Activated naive CD4-positive, alpha-beta T cell treated with anti-CD3 and anti-CD28 coated beads, Interleukin-2, amount 50 U/mL, for 24 hours (primary cell): Measurements from ENCODE around the gene CD300E.
"Not testable (repeated sequence)": the region's sequence is repeated elsewhere in the genome, so short reads cannot be mapped to it uniquely, and the experiment has no call there.

Source experiments
- H3K27ac Mint-ChIP-seq: one replicate; pipeline ENCODE4 v1.8.0; 2021; ENCODE audit warnings: mild to moderate bottlenecking, mixed read lengths
- H3K27me3 Mint-ChIP-seq: one replicate; pipeline ENCODE4 v1.8.0; 2021; ENCODE audit warnings: mixed read lengths
- H3K36me3 Mint-ChIP-seq: one replicate; pipeline ENCODE4 v1.8.0; 2021; ENCODE audit warnings: mixed read lengths
- H3K4me1 Mint-ChIP-seq: one replicate; pipeline ENCODE4 v1.8.0; 2021; ENCODE audit warnings: mixed read lengths
- H3K4me3 Mint-ChIP-seq: one replicate; pipeline ENCODE4 v1.8.0; 2021; ENCODE audit warnings: mild to moderate bottlenecking, mixed read lengths
- H3K9me3 Mint-ChIP-seq: one replicate; pipeline ENCODE4 v1.8.0; 2021; ENCODE audit warnings: mixed read lengths

Gene CD300E

DNA sequence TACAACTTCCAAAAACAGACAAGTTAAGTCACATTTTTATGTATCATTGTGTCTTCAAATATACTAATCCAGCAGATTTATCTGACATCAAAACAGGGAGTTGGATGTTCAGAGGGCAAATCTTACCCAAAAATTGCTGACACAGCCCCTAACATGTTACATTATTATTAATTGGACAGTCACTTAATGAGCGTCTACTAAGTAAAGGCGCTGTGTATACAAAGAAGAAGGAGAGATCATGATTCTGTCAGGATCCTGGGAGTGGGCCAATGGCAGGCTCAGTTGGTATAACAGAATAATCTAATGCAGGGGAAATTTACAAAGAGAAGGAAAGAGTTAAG is 18.4 kb upstream of the CD300E start:
- Mint-ChIP-seq H3K9me3 (no peaks in the 10 kb centered on the region), H3K36me3 (no peaks in the 10 kb centered on the region), H3K27ac (no peak overlapping the region), H3K27me3 (peaks cover 6% of the 10 kb centered on the region), H3K4me3 (no peak overlapping the region), H3K4me1 (peaks cover 9% of the 10 kb centered on the region)

DNA sequence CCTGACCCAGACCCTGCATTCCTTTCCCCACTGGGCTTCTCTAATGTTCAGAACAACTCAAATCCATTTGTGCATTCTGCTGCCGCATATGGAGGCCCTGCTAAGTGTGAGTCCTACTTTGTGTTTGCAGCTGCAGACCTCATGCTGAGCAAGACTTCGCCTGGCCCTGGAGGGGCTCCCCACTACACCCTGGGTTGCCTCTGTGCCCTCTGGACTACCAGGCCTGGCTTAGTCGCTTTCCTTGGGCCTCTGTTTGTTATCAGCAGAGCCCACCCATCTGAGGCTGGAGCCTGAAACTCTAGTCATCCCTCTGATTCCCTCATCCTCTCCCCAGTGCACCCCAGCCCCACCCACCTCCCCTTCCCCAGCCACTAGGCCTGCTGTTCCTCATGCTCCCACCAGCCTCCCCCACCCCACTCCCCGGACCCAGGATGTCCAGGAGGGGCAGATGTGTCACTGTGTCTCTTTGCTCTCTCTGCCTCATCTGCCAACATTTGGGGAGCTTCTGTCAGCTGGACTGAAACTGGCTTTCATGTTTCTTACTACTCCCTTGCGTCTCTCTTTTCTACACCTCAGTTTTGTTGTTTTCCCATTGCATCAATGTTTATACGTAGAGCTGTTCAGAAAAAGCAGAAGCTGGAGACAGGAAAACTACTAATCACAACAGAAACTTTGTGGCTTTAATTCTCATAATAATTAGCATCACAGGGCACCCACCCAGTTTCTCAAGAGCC is 17.9 kb upstream of the CD300E start:
- H3K27ac Mint-ChIP-seq, result no peak overlapping the region
- peaks cover 9% of the 10 kb centered on the region for H3K4me1 Mint-ChIP-seq
- H3K36me3 Mint-ChIP-seq, result no peaks in the 10 kb centered on the region
- H3K4me3 Mint-ChIP-seq, result no peak overlapping the region
- peaks cover 6% of the 10 kb centered on the region for H3K27me3 Mint-ChIP-seq
- no peaks in the 10 kb centered on the region for H3K9me3 Mint-ChIP-seq

DNA sequence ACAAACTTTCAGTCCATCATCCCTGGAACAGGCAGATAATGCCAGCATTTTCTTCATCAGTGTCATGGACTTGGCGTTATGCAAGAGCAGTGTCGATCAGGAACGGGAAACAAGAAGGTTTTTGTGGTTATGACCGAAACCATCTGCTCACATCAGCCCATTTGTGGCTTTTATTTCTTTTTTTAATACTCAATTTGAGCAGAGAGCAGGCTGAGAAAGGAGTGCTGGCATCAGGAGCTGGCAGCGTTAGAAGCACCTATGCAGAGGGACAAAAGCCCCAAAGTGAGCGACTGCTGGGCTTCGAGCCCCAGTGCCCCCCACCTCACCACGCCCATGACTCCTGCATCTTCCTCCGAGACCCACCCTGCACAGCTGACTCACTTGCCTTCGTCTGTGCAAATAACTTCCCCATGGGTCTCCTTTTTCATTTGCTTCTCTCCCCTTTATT is 16.2 kb upstream of the CD300E start:
- no peaks in the 10 kb centered on the region for H3K9me3 Mint-ChIP-seq
- peaks cover 2% of the 10 kb centered on the region for H3K36me3 Mint-ChIP-seq
- H3K27ac Mint-ChIP-seq, result no peak overlapping the region
- peaks cover 9% of the 10 kb centered on the region for H3K4me1 Mint-ChIP-seq
- H3K27me3 Mint-ChIP-seq, result peaks cover 6% of the 10 kb centered on the region
- H3K4me3 Mint-ChIP-seq, result no peak overlapping the region

DNA sequence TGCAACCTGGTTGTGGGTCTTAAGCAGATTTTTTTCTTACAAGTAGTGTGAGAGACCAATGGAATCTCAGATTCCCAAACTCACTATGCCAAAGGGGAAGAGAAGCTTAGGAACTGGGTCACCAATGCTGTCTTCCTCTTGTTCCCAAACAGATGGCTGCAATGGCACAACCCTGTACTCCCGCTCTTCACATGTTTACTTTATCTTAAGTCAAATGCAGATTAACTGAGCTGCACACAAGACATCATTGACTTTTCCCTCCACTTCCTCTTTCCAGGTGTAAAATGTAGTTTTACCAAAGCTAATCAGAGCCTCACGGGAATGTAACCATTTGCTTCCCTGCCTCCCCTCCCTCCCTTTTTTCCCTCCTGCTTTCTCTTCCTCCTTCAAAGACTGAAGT is 14.4 kb upstream of the CD300E start:
- Mint-ChIP-seq H3K4me1 (peaks cover 9% of the 10 kb centered on the region), H3K36me3 (peaks cover 2% of the 10 kb centered on the region), H3K4me3 (no peak overlapping the region), H3K27me3 (peaks cover 6% of the 10 kb centered on the region), H3K9me3 (no peaks in the 10 kb centered on the region), H3K27ac (no peak overlapping the region)

DNA sequence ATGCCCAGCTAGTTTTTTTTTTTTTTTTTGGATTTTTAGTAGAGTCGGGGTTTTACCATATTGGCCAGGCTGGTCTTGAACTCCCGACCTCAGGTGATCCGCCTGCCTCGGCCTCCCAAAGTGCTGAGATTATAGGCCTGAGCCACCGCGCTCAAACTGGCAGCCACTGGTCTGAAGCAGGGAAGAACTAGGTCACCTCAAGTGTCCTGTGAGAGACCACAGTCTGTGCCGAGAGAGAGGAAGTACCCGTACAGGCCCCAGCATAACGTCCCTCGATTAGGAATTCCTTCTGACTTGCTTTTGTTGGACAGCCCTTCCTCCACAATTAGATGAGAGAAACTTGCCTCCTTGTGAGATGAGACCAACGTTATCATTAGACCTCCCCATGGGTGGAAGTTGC is 13.7 kb upstream of the CD300E start:
- Mint-ChIP-seq H3K27ac (no peak overlapping the region), H3K36me3 (peaks cover 2% of the 10 kb centered on the region), H3K4me3 (no peak overlapping the region), H3K27me3 (peaks cover 6% of the 10 kb centered on the region), H3K4me1 (peaks cover 11% of the 10 kb centered on the region), H3K9me3 (no peaks in the 10 kb centered on the region)

DNA sequence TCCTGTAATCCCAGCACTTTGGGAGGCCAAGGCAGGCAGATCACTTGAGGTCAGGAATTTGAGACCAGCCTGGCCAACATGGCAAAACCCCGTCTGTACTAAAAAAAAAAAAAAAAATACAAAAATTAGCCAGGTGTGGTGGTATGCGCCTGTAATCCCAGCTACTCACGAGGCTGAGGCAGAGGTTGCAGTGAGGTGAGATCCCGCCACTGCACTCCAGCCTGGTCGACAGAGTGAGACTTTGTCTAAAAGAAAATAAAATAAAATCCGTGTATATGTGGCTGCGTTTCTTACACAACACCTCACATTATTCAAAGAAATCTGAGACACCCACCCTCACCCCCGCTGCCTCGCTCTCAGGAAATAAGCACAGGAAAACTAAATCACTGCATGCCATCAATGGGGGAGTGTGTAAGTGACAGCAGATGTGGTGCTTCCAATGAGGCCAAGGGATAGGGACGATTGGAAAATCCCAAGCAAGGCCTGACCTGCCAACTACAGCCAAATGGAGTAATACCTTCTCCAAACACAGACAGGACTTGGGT is 13.1 kb upstream of the CD300E start:
- not testable (repeated sequence) for H3K27ac Mint-ChIP-seq, H3K27me3 Mint-ChIP-seq
- H3K4me1 Mint-ChIP-seq, result peaks cover 18% of the 10 kb centered on the region

DNA sequence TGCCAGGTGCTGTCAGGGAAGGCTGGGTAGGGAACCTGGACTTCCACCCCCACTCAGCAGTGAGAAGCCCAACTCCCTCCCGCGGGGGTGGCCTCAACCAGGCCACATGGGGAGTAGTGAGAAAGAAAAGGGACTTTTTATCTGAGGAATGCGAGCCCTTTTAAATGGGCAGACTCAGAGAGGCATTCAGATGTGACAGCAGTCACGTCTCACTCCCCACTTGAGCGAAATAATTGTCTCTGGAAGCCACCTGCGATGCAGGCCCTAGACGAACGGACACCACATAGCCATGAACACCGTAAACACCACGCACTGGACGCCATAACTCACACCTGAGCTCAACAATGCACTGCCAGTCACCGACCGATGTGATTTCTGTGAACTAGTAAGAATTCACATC is 11.9 kb upstream of the CD300E start:
- Mint-ChIP-seq H3K27ac (no peak overlapping the region), H3K4me1 (peaks cover 19% of the 10 kb centered on the region), H3K4me3 (no peak overlapping the region), H3K9me3 (no peaks in the 10 kb centered on the region), H3K36me3 (peaks cover 2% of the 10 kb centered on the region), H3K27me3 (peaks cover 3% of the 10 kb centered on the region)

More for the DNA sequence above, 13.1 kb upstream of the CD300E start:
- not testable (repeated sequence) for H3K9me3 Mint-ChIP-seq, H3K4me3 Mint-ChIP-seq, H3K36me3 Mint-ChIP-seq

DNA sequence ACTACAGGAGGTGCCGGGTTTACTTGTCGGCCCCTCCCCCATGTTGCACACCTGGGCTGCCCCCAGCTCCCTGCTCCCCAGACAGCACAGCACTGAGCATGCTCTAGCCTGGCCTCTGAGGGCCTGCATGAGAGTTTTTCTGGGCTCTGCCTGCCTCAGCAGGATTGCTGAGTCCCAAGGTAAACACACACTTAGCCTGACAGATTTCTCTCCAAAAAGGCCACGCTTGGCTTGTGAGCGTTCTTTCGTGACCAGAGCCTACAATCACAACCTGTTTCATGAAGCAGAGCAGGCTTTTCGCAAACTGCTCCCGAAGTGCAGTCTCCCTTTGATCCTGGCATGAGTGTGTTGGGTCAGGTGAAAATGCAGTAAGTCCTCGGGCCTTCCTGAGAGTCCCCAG is 9.8 kb upstream of the CD300E start:
- Mint-ChIP-seq H3K27me3 (peaks cover 11% of the 10 kb centered on the region), H3K9me3 (no peaks in the 10 kb centered on the region), H3K36me3 (peaks cover 2% of the 10 kb centered on the region), H3K27ac (no peak overlapping the region), H3K4me3 (no peak overlapping the region), H3K4me1 (peaks cover 10% of the 10 kb centered on the region)

DNA sequence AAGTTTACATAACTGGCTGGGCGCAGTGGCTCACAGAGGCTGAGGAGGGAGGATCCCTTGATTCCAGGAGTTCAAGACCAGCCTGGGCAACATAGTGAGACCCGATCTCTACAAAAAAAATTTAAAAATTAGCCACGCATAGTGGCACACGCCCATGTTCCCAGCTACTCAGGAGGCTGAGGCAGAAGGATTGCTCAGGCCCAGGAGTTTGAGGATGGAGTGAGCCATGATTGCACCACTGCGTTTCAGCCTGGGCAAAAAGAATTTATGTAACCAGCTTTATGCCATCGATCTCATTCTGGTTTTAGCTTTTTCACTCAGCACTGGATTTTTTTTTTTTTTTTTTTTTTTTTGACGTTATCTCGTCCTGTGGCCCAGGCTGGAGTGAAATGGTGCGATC is 9.1 kb upstream of the CD300E start:
- Mint-ChIP-seq H3K36me3 (peaks cover 2% of the 10 kb centered on the region), H3K4me3 (no peak overlapping the region), H3K27ac (no peak overlapping the region), H3K9me3 (no peaks in the 10 kb centered on the region), H3K27me3 (peaks cover 15% of the 10 kb centered on the region), H3K4me1 (peaks cover 10% of the 10 kb centered on the region)

DNA sequence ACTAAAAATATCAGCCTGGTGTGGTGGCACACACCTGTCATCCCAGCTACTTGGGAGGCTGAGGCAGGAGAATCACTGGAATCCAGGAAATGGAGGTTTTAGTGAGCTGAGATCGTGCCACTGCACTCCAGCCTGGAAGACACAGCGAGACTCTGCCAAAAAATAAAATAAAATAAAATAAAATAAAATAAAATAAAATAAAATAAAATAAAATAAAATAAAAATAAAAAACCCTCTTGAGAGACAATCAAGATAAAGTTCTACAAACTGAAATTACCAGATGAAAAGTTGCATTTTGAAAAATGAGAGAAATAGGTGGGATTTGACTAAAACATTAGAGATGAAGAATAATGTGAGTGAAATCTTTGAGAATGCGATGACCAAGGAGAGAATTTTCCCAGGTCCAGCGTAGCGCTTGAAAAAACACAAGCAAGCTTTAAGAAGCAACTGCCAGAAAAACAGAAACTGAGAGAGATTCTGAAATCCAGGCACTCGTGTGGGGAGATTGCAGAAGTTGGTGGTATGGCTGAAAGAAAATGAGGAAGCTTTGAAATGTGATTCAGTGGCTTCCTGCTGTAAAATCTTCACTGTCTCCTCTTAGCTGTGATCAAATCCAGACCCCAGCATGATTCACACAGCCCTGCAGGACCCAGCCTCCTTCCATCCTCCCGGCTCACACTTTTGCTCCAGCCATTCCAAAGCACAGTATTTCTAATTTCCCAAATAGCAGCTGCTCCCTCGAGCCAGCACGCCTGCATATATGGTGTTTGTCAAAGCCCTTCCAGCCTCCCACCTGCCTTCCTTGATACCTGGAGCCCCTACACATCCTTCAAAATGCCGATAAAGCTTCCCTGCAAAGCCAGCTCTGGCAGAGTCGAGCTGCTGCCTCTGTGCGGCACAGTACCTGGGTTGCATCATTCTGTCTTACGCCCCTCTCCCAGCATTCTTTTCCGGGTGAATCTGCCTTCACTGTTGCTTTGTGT is 8.2 kb upstream of the CD300E start:
- Mint-ChIP-seq H3K4me3 (no peak overlapping the region), H3K27ac (no peak overlapping the region), H3K36me3 (peaks cover 2% of the 10 kb centered on the region), H3K9me3 (no peaks in the 10 kb centered on the region), H3K27me3 (peaks cover 15% of the 10 kb centered on the region), H3K4me1 (peaks cover 10% of the 10 kb centered on the region)

DNA sequence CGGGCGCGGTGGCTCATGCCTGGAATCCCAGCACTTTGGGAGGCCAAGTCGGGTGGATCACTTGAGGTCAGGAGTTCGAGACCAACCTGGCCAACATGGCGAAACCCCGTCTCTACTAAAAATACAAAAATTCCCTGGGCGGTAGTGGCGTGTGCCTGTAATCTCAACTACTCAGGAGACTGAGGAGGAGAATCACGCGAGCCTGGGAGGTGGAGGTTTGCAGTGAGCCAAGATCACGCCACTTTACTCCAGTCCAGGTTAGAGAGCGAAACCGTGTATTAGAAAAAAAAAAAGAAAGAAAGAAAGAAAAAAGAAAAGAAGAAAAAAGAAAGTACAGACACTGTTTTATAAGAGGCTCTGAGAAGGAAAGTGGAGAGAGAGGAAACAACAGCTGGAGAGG is 6.7 kb upstream of the CD300E start:
- H3K27ac Mint-ChIP-seq, H3K9me3 Mint-ChIP-seq, H3K4me3 Mint-ChIP-seq, H3K4me1 Mint-ChIP-seq, H3K36me3 Mint-ChIP-seq: not testable (repeated sequence)
- H3K27me3 Mint-ChIP-seq, result peaks cover 19% of the 10 kb centered on the region

DNA sequence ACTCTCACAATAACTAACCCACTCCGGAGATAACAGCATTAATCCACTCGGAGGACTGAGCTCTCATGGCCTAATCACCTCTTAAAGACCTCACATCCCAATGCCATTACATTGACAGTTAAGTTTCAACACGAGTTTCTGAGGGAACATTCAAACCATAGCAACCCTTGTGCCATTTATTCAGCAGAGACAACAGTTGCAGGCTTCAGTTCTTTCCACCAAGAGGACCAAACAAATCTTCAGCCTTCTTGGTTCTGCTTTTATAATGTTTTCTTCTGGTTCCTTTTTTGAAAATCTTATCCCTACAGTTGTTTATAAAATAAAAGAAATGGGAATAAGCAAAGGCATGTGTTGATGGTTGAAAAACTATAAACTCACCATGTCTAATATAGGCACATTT is 2.1 kb upstream of the CD300E start:
- H3K4me1 Mint-ChIP-seq, result no peaks in the 10 kb centered on the region

DNA sequence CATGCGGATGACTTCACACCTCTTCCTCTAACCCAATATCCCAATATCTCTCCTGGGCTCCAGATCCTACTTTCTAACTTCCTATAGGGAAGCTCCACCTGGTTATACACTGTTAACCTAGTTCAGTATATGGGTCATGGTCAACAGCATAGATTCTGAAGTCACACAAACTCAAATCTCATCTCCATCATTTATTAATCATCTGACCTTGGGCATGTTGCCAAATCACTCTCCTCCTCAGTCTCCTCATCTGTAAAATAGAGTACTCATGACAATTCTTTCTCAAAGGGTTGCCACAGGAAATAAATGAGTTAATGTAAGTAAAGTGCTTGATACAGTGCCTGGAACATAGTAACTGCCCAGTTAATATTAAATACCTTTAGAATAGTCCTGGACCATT is 593 bp upstream of the CD300E start:
- Mint-ChIP-seq H3K27ac (no peak overlapping the region), H3K9me3 (no peaks in the 10 kb centered on the region), H3K4me3 (no peak overlapping the region), H3K27me3 (peaks cover 29% of the 10 kb centered on the region), H3K36me3 (no peaks in the 10 kb centered on the region), H3K4me1 (no peaks in the 10 kb centered on the region)

More for the DNA sequence above, 2.1 kb upstream of the CD300E start:
- Mint-ChIP-seq H3K36me3 (no peaks in the 10 kb centered on the region), H3K27ac (no peak overlapping the region), H3K4me3 (no peak overlapping the region), H3K27me3 (peaks cover 36% of the 10 kb centered on the region), H3K9me3 (no peaks in the 10 kb centered on the region)

DNA sequence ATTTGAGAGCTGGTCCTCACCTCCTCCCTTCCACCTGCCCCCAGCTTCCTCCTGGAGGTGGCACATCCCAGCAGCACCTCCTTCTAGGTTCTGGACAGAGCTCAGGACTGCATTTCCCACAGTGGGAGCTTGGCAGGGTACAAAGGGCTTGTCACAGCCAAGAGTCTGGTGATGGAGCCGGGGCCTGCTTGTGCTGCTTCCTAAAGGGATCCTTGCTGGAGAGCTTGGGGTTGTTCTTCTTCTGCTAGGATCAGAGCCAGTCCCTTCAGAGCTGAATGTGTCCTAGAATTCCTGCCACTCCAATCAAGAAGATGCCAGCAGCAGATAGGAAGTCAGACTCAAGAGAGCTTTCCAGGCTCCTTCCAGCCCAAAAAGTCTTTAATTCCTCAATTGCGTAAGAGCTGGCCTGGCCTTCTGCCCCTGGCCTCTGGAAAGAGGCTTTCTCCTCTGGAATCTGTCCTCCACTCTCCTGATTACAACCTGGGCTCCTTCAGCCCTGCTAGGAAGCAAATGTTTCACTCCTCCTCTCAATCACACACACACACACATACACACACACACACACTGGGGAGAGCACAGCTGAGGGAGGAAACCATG is 4.4 kb downstream of the CD300E start:
- H3K4me3 Mint-ChIP-seq, result no peak overlapping the region
- H3K4me1 Mint-ChIP-seq, result no peaks in the 10 kb centered on the region
- no peak overlapping the region for H3K27ac Mint-ChIP-seq
- H3K27me3 Mint-ChIP-seq, result peaks cover 22% of the 10 kb centered on the region
- no peaks in the 10 kb centered on the region for H3K36me3 Mint-ChIP-seq
- no peaks in the 10 kb centered on the region for H3K9me3 Mint-ChIP-seq

DNA sequence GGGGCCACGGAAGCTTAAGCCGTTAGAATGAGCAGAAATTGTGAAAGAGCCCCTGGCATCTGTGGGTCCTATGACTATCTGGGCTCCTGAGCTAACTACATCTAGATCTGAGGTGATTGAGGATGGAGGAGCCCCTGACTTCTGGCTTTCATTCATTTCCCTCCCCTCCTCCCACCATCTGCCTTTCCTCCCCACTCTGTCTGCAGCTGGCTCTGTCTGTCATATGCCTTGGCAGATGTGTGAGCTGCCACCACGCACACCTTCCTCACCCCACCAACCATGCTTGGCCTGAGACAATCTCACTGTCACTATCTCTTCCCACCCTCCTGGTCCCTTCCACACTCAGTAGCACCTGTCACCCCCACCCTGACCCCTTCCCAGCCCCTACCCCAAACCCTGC is 5.1 kb downstream of the CD300E start:
- no peaks in the 10 kb centered on the region for H3K4me1 Mint-ChIP-seq
- H3K4me3 Mint-ChIP-seq, result no peak overlapping the region
- peaks cover 20% of the 10 kb centered on the region for H3K27me3 Mint-ChIP-seq
- no peaks in the 10 kb centered on the region for H3K36me3 Mint-ChIP-seq
- no peaks in the 10 kb centered on the region for H3K9me3 Mint-ChIP-seq
- no peak overlapping the region for H3K27ac Mint-ChIP-seq

DNA sequence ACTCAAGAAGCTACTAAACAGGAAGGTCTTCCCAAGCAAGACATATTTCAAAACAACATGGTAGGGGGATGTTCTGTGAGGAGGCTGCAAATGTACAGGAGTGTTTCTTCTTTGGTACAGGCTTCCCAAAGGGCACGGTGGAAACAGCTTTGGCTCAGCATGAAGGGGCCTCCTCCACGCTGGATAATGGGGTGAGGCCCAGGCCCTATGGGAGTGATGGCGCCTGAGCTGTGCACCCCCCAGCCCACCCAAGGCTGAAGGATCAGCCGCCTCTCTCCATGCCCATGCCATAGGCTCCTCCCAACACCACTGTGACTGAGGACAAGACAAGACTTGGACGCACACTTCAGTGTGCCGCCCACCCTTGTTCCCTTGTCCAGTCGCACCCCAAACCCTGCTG is 6.8 kb downstream of the CD300E start:
- no peak overlapping the region for H3K4me3 Mint-ChIP-seq
- no peak overlapping the region for H3K27ac Mint-ChIP-seq
- H3K4me1 Mint-ChIP-seq, result no peaks in the 10 kb centered on the region
- no peaks in the 10 kb centered on the region for H3K9me3 Mint-ChIP-seq
- peaks cover 11% of the 10 kb centered on the region for H3K27me3 Mint-ChIP-seq
- H3K36me3 Mint-ChIP-seq, result no peaks in the 10 kb centered on the region
